ENCODE results near the gene PTGES2.
"Not testable (repeated sequence)": the region's sequence is repeated elsewhere in the genome, so short reads cannot be mapped to it uniquely, and the experiment has no call there.

Gene PTGES2

DNA sequence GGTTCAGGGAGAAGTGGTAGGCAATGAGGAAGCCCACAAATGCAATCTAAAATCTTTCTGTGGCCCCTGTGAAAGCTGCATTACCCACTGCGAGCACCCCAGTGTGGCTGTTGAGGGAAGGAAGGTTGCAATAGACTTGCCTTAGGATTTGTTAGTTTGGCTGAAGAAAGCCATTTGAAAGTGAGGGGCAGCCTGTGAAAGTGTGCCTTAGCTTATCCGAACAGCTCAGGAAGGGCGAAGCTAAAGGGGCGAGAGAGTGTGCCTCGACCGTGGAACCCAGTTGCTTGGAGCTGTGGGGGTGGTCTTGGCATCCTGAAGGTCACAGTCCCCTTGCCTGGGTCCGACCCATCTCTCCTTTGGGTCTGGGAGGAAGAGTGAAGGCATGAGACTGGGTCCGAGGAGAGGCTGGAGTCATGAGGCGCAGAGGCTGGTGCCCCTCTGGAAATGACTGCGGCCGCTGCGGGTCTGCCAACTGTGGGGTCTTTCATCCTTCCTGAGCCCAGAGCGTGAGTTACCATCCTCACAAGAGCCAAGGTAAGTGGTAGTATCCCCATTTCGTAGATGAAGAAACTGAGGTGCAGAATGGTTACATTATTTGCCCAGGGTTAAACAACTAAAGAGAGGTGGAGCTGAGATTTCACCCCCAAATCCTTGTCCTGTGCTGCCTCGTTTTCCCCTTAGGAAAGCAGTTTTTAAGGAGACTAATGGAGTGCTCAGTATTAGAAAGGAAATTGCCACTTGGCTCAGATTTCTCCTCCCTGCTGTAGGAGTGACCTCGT, 35.1 kb downstream of the PTGES2 start:
- no peak for DNase-seq (ENCODE audit: low read depth in 1 of 2, low spot score in 1 of 2)

- DNase-seq (ENCODE audit: low read depth in 1 of 2, low spot score in 1 of 2) = no peak
These were observed 36.0 kb downstream of the PTGES2 start for GRCh38 chr9:128091571-128091970.

DNA sequence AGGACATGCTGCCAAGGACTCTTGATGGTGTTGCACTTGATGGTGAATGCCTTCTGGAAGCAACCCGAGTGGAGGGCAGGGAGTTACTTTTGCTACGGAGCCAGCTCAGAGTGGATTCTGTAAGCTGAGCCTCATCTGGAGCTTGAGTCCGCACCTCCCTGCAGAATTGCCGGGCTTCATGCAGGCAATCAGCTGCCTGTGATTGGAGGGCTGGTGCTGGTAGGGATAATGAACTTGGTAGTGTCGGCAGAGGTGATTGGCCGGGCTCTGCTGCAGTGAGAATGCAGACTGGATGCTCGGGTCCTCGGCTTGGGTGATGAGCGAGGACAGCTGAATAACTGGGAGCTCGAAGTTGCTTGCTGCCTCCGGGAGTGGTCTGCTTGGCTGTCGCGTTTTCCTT, 36.4 kb downstream of the PTGES2 start:
- DNase-seq (ENCODE audit: low read depth in 1 of 2, low spot score in 1 of 2) = no peak

DNA sequence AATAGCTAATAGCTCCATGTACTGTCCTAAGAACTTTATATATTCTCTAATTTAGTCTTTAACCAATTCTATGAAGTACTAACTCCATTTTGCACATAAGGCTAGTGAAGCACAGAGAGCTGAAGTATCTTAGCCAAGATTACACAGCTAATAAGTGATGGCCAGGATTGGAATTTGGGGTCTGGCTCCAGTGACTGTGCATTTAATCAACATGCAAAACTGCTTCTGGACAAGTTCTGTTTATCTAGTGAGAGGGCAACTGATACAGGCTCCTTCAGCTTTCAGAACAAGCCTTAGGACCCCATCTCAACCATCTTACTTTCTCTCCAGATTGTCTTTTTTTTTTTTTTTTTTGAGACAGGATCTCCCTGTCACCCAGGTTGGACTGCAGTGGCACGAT, 38.2 kb downstream of the PTGES2 start:
- DNase-seq (ENCODE audit: low read depth in 1 of 2, low spot score in 1 of 2) = no peak

- DNase-seq (ENCODE audit: low read depth in 1 of 2, low spot score in 1 of 2) = no peak
These were observed 39.1 kb downstream of the PTGES2 start for GRCh38 chr9:128088253-128088945.

- no peak for DNase-seq (ENCODE audit: low read depth in 1 of 2, low spot score in 1 of 2)
These were observed 40.3 kb downstream of the PTGES2 start for GRCh38 chr9:128087262-128087661.

- no peak for DNase-seq (ENCODE audit: low read depth in 1 of 2, low spot score in 1 of 2)
These were observed 41.6 kb downstream of the PTGES2 start for GRCh38 chr9:128085943-128086342.

DNA sequence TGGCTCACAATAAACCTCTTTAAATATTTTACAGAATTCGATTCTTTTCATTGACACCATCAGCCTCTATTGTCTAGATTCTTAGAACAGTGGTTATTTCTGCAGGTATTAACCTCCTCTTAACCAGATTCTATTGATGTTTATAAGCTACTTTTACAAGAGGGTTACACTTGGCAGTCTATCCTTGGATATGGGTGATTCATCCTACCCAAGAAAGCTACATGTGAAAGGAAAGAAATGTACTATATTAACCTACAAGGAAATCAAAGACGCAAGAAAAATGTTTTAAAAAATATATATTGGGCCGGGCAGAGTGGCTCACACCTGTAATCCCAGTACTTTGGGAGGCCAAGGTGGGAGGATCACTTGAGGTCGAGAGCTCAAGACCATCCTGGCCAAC, 42.8 kb downstream of the PTGES2 start:
- no peak for DNase-seq (ENCODE audit: low read depth in 1 of 2, low spot score in 1 of 2)

GRCh38 chr9:128082151-128082550, 45.4 kb downstream of the PTGES2 start:
- DNase-seq (ENCODE audit: low read depth in 1 of 2, low spot score in 1 of 2) = no peak

DNA sequence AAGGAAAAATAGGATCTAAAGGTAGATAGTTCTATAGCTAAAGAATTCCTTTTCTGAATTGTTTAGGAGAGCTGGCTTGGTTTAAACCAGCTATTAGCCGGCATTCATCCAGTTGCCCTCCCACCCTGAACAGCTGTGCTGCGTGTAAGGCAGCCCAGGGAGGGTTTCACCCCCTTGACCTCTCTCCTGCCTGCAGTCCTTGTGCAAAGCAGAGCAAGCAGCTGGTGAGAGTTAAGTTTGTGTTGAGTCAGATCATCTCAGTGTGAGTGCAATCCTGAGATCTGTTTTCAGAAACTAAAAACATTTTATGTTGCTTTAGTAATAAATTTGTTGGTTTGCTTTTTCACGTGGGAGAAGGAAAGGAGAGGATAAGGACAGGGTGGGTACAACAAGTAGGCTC, 46.5 kb downstream of the PTGES2 start:
- no peak for DNase-seq (ENCODE audit: low read depth in 1 of 2, low spot score in 1 of 2)

- no peak for DNase-seq (ENCODE audit: low read depth in 1 of 2, low spot score in 1 of 2)
These were observed 47.3 kb downstream of the PTGES2 start for GRCh38 chr9:128080206-128080605.

DNA sequence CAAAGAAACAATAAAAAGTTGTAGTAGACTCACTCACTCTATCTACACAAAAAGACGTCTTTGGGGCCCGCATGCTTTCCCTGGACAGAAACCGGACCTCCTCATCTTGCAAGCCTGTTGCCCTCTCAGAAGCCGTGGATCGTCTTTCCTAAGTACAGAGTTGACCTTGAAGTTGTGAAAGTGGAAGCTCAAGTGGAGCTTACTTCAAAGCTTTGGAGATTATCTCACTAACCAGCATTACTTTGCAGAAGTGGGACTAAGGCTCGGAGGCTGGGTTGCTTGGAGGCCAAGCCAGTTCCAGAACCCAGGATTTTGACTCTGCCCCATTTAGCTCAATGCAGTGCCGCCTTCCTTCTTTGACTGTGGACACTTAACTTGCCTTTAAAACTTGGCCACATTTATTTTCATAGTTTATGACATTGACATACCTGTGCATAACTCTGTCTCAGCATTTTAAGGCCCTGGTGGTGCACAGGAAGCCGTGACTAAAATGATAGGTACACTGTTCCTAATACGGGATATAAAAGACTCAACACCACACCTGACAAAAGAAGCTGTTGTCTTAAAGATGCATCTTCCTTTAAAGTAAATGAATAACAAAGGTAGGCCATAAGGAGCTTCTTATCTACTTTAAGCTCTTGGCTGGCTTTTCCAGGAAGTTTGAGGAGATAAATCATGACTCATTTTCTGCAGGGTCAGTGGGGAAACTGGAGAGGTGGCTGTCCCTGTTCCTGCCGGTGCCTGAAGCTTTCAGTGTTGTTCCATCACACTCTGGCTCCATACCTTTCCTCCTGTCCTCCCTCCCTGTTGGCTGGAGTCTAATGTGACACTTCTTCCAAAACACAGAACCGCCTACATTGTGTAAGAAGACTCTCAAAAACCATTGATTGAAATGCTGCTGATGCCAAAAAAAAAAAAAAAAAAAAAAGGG, 48.8 kb downstream of the PTGES2 start:
- no peak for DNase-seq (ENCODE audit: low read depth in 1 of 2, low spot score in 1 of 2)

- DNase-seq (ENCODE audit: low read depth in 1 of 2, low spot score in 1 of 2) = no peak
These were observed 49.6 kb downstream of the PTGES2 start for GRCh38 chr9:128077847-128078503.

- DNase-seq (ENCODE audit: low read depth in 1 of 2, low spot score in 1 of 2) = no peak
These were observed 54.2 kb downstream of the PTGES2 start for GRCh38 chr9:128073253-128073886.

DNA sequence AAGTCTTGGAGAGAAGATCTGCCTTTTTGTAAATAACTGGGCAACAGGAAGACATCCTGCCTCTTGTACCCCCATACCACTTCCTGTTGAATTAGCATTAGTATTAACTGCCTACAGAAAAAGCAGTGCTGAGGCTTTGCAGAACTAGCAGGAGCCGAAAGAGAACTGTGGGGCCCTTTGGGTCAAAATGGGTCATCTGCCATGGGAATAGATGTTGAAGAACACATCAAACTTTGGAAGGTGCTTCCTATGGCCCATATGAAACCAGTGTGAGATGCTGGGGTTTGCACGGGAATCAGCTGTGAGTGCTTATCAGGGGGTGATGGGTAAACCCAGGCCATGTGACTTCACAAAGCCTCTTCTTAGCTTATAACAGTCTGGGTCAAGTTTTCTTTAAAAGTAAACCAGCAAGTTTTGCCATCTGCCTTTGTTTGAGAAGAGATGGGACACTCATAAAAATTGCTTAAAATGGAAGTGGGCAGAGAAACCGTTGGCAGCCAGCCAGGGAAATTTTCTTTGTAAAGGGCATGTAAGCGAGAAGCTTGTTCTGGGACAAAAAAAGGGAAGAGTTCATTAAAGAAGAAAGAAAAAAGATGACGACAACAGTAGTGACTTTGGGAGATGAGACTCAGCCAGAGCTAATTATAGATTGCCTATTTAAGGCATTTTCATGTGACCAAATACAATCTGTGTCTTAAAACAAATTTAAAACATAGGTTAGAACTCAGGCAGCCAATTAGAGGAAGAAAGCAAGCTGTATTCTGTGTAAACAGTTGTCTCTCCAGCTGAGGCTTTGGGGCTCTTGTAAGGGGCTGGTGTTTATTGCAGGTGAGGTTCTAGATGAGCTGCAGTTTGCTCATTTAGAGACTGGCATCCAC, 55.1 kb downstream of the PTGES2 start:
- DNase-seq (ENCODE audit: low read depth in 1 of 2, low spot score in 1 of 2) = peak in 1 of 2 donors; percentile 47

- not testable (repeated sequence) for DNase-seq (ENCODE audit: low read depth in 1 of 2, low spot score in 1 of 2)
These were observed 56.1 kb downstream of the PTGES2 start for GRCh38 chr9:128071475-128071874.

DNA sequence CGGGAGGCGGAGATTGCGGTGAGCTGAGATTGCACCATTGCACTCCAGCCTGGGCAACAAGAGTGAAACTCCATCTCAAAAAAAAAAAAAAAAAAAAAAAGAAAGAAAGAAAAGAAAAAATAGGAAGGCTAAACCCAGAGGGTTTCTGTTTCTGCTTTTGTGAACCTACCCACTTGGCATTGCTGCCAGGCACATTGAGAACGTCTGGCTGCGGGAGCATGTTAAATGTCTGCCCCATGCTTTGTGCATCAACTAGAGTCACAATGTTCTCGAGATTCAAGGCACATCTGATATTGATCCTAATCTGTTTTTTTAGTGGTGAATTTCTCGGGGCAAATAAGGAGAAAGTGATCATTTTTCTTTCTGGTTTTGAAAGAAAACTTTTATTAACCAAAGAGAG, 56.7 kb downstream of the PTGES2 start:
- DNase-seq (ENCODE audit: low read depth in 1 of 2, low spot score in 1 of 2) = no peak
